HFFc6 (cell line): ENCODE measurements around the gene SOCS7. TPM values are rescaled to one million over a fixed set of nuclear protein-coding genes. Genes with fewer than 3 reads are reported as not detected.

Source experiments
- DNase-seq: peaks from one replicate; pipeline ENCODE4 v3.0.0-alpha.2; 2018
- H3K27ac Mint-ChIP-seq: 2 replicates; pipeline ENCODE4 v1.8.0; 2020; ENCODE audit warnings: mild to moderate bottlenecking, mixed read lengths
- H3K27me3 Mint-ChIP-seq: 2 replicates; pipeline ENCODE4 v1.8.0; 2021; ENCODE audit warnings: mild to moderate bottlenecking, moderate library complexity, mixed read lengths; ENCODE audit not compliant: insufficient read depth
- H3K36me3 Mint-ChIP-seq: 2 replicates; pipeline ENCODE4 v1.8.0; 2021; ENCODE audit warnings: low read depth, mixed read lengths
- H3K4me1 Mint-ChIP-seq: 2 replicates; pipeline ENCODE4 v1.8.0; 2020; ENCODE audit warnings: low read depth, mixed read lengths
- H3K4me3 Mint-ChIP-seq: 2 replicates; pipeline ENCODE4 v1.8.0; 2020; ENCODE audit warnings: mild to moderate bottlenecking, moderate library complexity, mixed read lengths
- H3K9me3 Mint-ChIP-seq: 2 replicates; pipeline ENCODE4 v1.8.0; 2020; ENCODE audit warnings: mild to moderate bottlenecking, mixed read lengths
- total RNA-seq, 6 experiments: library from RNA; stranded (reverse); fragmentation: NEBNext Ultra II Directional; extraction: Animal tissue kit (Norgen Biotek cat#: 25700); gene quantifications; 2 replicates in 1 of 6; 3 replicates in 5 of 6; pipeline ENCODE4 v1.2.3, GENCODE V29; 2021
- TF ChIP-seq, protein P1 (sequence below): fragments of 200-600 bp; sonication (generic); IDR thresholded peaks from 2 replicates; pipeline ENCODE4 v1.5.0; 2021; ENCODE audit warnings: antibody characterized with exemption, mild to moderate bottlenecking

SOCS7 gene
- total RNA-seq, 6 experiments from 2014 or later = 9.7 to 13.8 (median 11.1) TPM

DNA sequence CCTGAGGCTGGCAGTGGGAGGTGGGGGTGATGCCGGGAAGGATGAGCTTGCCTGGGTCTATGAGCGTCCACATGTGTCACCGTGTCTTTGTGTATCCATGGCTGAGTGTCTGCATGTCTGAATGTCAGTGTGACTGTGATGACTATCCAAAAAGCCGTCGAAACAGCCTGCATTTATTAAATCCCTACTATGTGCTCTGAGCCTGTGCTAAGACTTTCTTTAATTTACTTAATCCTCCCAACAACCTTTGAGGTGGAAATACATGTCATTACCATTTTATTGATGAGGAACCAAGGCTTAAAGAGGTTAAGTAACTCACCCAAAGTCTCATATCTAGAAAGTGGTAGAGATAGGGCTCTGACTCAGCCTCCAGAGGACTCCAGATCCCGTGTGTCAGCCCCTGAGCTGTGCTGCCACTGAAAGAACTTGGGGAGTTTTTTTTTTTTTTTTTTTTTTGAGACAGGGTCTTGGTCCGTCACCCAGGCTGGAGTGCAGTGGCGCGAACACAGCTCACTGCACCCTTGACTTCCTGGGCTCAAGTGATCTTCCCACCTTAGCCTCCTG, 96.6 kb downstream of the SOCS7 start:
- peak; percentile 39 for DNase-seq
- H3K4me3 Mint-ChIP-seq = peak overlapping the region; percentile 47
- TF ChIP-seq, protein P1, sequence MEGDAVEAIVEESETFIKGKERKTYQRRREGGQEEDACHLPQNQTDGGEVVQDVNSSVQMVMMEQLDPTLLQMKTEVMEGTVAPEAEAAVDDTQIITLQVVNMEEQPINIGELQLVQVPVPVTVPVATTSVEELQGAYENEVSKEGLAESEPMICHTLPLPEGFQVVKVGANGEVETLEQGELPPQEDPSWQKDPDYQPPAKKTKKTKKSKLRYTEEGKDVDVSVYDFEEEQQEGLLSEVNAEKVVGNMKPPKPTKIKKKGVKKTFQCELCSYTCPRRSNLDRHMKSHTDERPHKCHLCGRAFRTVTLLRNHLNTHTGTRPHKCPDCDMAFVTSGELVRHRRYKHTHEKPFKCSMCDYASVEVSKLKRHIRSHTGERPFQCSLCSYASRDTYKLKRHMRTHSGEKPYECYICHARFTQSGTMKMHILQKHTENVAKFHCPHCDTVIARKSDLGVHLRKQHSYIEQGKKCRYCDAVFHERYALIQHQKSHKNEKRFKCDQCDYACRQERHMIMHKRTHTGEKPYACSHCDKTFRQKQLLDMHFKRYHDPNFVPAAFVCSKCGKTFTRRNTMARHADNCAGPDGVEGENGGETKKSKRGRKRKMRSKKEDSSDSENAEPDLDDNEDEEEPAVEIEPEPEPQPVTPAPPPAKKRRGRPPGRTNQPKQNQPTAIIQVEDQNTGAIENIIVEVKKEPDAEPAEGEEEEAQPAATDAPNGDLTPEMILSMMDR = no peak
- no peaks in the 10 kb centered on the region for H3K9me3 Mint-ChIP-seq
- H3K27me3 Mint-ChIP-seq = peaks cover 2% of the 10 kb centered on the region
- H3K4me1 Mint-ChIP-seq = peaks cover 65% of the 10 kb centered on the region
- peak overlapping the region; percentile 98 for H3K27ac Mint-ChIP-seq
- H3K36me3 Mint-ChIP-seq = peaks cover 17% of the 10 kb centered on the region; the same call in 1 of the 2 replicates

GRCh38 chr17:38449364-38449763, 97.7 kb downstream of the SOCS7 start:
- TF ChIP-seq, protein P1 = no peak
- H3K4me1 Mint-ChIP-seq = peaks cover 61% of the 10 kb centered on the region
- H3K27me3 Mint-ChIP-seq = peaks cover 2% of the 10 kb centered on the region
- H3K27ac Mint-ChIP-seq = peak overlapping the region; percentile 98
- DNase-seq = no peak
- no peaks in the 10 kb centered on the region for H3K9me3 Mint-ChIP-seq
- peaks cover 17% of the 10 kb centered on the region; the same call in 1 of the 2 replicates for H3K36me3 Mint-ChIP-seq
- peak overlapping the region; percentile 94 for H3K4me3 Mint-ChIP-seq

DNA sequence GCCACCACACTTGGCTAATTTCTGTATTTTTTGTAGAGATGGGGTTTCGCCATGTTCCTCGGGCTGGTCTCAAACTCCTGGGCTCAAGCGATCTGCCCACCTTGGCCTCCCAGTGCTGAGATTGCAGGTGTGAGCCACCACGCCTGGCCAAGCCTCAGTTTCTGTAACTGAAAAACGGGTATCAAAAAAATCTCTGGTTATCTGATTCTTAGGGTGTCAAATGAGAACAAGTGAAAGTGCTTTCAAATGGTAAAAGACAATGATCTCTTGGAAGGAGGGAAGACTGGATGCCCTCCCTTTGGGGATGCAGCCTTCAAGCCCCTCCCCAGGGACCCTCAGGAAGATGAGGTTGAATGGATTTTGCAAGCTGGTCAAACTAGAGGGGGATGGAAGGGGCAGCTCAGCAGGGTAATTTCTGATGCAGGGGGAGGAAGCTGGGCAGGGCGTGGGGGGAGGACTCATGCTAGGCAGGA, 98.9 kb downstream of the SOCS7 start:
- Mint-ChIP-seq H3K9me3 (no peaks in the 10 kb centered on the region), H3K4me3 (peak overlapping the region; percentile 94), H3K27ac (peak overlapping the region; percentile 98), H3K27me3 (peaks cover 2% of the 10 kb centered on the region), H3K4me1 (peaks cover 68% of the 10 kb centered on the region), H3K36me3 (peaks cover 17% of the 10 kb centered on the region; the same call in 1 of the 2 replicates)
- TF ChIP-seq, protein P1 = no peak
- no peak for DNase-seq

GRCh38 chr17:38451030-38451839, 99.6 kb downstream of the SOCS7 start:
- Mint-ChIP-seq H3K36me3 (peaks cover 17% of the 10 kb centered on the region; the same call in 1 of the 2 replicates), H3K4me3 (peak overlapping the region; percentile 94), H3K27me3 (peaks cover 2% of the 10 kb centered on the region), H3K27ac (peak overlapping the region; percentile 98), H3K9me3 (no peaks in the 10 kb centered on the region), H3K4me1 (peaks cover 73% of the 10 kb centered on the region)
- TF ChIP-seq, protein P1 = no peak
- peak; percentile 68 for DNase-seq

DNA sequence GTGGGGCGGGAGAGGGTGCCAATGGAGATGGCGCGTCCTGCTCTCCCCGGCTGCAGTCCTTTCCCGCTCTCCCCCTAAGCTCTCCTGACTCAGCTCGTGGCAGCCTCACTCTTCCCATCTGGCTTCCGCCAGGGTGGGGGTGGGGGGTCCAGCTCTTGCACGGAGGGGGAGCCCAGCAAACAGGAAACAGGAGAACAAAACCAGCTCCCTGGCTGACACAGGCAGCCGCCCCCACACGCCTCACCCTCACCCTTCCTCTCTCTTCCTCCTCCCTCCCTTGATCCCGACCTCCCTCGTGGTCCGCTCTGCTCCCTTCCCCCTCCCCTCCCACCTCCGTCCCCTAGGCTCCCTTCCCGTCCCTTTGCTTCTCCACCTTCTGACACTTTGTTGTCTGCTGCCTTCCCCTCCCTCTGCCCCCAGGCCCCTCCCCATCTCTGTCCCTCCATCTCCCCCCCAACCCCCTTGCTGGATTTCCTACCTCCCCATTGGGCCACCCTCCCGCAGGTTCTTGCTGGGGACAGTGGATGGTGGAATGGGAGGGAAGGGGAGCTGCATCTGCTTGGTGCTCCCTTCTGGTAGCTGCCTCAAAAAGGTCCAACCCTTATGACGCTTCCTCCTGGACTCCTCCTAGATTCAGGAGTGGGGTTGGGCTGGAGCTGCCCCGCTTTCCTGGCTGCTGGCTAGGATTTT, 100.3 kb downstream of the SOCS7 start:
- TF ChIP-seq, protein P1 = no peak
- peak; percentile 91 for DNase-seq
- H3K9me3 Mint-ChIP-seq = no peaks in the 10 kb centered on the region
- peak overlapping the region; percentile 98 for H3K27ac Mint-ChIP-seq
- H3K4me1 Mint-ChIP-seq = peaks cover 81% of the 10 kb centered on the region
- peaks cover 17% of the 10 kb centered on the region; the same call in 1 of the 2 replicates for H3K36me3 Mint-ChIP-seq
- peaks cover 2% of the 10 kb centered on the region for H3K27me3 Mint-ChIP-seq
- peak overlapping the region; percentile 94 for H3K4me3 Mint-ChIP-seq
